Camera-type eye (tissue), 1 donor: ENCODE results near the gene MYCBPAP. TPM values are rescaled to one million over a fixed set of nuclear protein-coding genes. Genes with fewer than 3 reads are reported as not detected.

ENCODE experiments used
- total RNA-seq: library from RNA; depleted of rRNA; stranded (reverse); fragments of >200 nt; gene quantifications from one replicate; pipeline ENCODE4 v1.2.3, GENCODE V29; 2014

MYCBPAP gene, protein sequence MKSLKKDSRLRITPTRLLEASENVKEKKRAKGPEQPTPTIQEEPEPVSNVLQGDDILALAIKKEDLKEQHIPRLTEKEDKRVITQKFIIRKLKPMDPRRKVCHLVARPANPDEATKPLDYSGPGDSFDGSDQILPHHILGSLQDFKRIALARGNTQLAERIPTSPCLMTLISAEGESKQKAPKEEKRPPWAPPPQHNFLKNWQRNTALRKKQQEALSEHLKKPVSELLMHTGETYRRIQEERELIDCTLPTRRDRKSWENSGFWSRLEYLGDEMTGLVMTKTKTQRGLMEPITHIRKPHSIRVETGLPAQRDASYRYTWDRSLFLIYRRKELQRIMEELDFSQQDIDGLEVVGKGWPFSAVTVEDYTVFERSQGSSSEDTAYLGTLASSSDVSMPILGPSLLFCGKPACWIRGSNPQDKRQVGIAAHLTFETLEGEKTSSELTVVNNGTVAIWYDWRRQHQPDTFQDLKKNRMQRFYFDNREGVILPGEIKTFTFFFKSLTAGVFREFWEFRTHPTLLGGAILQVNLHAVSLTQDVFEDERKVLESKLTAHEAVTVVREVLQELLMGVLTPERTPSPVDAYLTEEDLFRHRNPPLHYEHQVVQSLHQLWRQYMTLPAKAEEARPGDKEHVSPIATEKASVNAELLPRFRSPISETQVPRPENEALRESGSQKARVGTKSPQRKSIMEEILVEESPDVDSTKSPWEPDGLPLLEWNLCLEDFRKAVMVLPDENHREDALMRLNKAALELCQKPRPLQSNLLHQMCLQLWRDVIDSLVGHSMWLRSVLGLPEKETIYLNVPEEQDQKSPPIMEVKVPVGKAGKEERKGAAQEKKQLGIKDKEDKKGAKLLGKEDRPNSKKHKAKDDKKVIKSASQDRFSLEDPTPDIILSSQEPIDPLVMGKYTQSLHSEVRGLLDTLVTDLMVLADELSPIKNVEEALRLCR
- total RNA-seq: 0.88 TPM

DNA sequence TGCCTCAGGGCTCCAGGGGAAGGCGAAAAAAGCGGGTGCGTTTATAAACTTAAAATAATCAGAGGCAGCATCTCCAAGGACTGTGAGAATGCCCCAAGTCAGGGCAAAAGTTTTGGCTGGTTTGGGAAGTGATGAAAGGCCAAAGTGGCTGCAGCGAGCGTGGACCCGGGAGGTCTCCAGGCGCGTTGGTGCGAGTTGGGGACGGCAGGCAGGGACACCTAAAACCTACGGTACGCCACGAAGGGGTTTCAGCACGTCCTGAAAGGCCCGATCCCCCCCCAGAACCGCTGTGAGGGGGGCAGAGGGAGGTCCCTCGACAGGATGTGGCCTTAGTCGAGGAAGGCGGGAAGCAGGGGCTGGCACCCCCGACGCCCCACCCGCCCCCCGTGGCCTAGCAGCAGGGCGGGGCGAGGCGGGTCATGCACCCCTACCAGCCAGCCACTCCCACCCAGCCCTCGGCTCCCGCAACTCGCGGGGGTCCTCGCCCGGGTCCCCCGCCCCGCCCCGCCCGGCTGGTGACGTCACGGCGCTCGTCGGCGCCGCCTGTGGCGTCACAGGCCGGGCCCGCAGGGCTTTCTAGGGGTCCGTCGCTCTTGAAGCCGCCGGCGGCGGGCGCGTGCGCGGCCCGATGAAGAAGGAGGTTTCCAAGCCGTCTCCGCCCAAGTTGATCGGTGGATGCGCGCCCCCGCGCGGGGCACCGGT lies at the start of gene MYCBPAP:
Gene MYCBPAP, plus strand, starts transcription at position 569 of the 702 bp plus-strand sequence. CDS start 236 bp downstream, outside the sequence.

GRCh38 chr17:50468304-50469207 lies 39.7 kb upstream of the MYCBPAP start, which contains the start of gene CHAD:
Gene CHAD, minus strand, starts transcription at chr17:50468880. Its CDS starts 67 bp downstream, at chr17:50468813.

GRCh38 chr17:50478391-50479381 lies 29.6 kb upstream of the MYCBPAP start, which contains the start of gene RSAD1:
Gene RSAD1, plus strand, starts transcription at chr17:50478860. Its CDS starts 25 bp downstream, at chr17:50478885.

GRCh38 chr17:50532452-50533024 lies 24.3 kb downstream of the MYCBPAP start, which contains the start of gene EPN3:
Gene EPN3, plus strand, starts transcription at chr17:50532735. Its CDS starts 3,822 bp downstream, at chr17:50536557.

GRCh38 chr17:50547035-50547735 lies 38.9 kb downstream of the MYCBPAP start, which contains the start of gene SPATA20:
Gene SPATA20, plus strand, starts transcription at chr17:50547174. Its CDS starts 35 bp downstream, at chr17:50547209.

GRCh38 chr17:50560185-50560824 lies 52.1 kb downstream of the MYCBPAP start, which contains the start of gene CACNA1G:
Gene CACNA1G, plus strand, starts transcription at chr17:50560715. Its CDS starts 745 bp downstream, at chr17:50561460.

Other genes starting within 250 kb of the MYCBPAP start
- 0.16 TPM for gene TMEM92, start 234.0 kb upstream of the MYCBPAP start, total RNA-seq
- 24.4 TPM for gene XYLT2, start 162.3 kb upstream of the MYCBPAP start, total RNA-seq
- 39.5 TPM for gene MRPL27, start 135.3 kb upstream of the MYCBPAP start, total RNA-seq
- gene EME1, start 135.2 kb upstream of the MYCBPAP start, total RNA-seq: 4.3 TPM
- gene LRRC59, start 110.9 kb upstream of the MYCBPAP start, total RNA-seq: 45.7 TPM
- 14.0 TPM for gene ACSF2, start 82.2 kb upstream of the MYCBPAP start, total RNA-seq
- 1.4 TPM for gene CHAD, start 39.6 kb upstream of the MYCBPAP start, total RNA-seq
- gene RSAD1, start 29.6 kb upstream of the MYCBPAP start, total RNA-seq: 30.0 TPM
- 0.82 TPM for gene EPN3, start 24.3 kb downstream of the MYCBPAP start, total RNA-seq
- 41.8 TPM for gene SPATA20, start 38.7 kb downstream of the MYCBPAP start, total RNA-seq
- 23.5 TPM for gene CACNA1G, start 52.3 kb downstream of the MYCBPAP start, total RNA-seq
- 2.6 TPM for gene ABCC3, start 126.4 kb downstream of the MYCBPAP start, total RNA-seq
- gene ANKRD40, start 199.5 kb downstream of the MYCBPAP start, total RNA-seq: 30.3 TPM
- gene LUC7L3, start 211.2 kb downstream of the MYCBPAP start, total RNA-seq: 217 TPM